ENCODE data around the gene TAP1. TPM values are rescaled to one million over a fixed set of nuclear protein-coding genes. Genes with fewer than 3 reads are reported as not detected.

TAP1 gene
- total RNA-seq, 4 donors from 2014 or later = 27.2 to 45.9 (median 34.4) TPM

DNA sequence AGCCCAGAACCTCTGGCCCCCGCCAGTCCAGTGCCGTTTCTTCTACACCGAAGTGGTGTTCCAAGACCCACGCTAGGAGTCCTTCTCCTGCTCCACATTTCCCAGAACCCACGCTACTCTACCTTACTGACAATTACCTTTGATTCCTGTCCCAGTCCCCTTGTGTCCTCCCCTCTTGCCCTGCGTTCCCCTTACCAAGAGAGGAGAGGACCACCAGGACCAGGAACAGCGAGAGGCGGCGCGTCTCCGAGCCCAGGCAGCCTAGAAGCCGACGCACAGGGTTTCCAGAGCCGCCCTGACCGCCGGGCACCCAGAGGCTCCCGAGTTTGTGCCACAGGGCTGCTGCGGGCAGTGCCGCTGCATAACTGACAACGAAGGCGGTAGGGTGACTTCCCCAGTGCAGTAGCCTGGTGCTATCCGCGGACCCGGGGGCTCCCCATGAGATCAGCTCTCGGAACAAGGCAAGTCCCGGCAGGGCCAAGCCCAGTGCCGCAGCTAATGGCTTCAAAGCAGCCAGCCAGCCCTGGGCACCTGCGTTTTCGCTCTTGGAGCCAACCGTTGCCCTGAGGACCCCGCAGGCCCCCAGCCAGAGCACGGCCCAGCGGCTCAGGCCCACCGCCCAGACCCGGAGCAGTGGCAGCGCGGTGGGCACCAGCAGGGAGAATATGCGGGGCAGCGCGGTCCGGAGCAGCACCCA, 512 bp downstream of the TAP1 start:
- WGBS, 2 donors = 0 to 1% methylated on average over 17 to 29 of the region's 41 CpGs
- no peaks in the 10 kb centered on the region for H3K9me3 ChIP-seq
- no peaks in the 10 kb centered on the region for H3K27me3 ChIP-seq
- peaks cover 0 to 43% (median 16%) of the 10 kb centered on the region in 3 donors for H3K36me3 ChIP-seq
- H3K4me1 ChIP-seq = peaks cover 0 to 47% (median 19%) of the 10 kb centered on the region in 4 donors
- H3K27ac ChIP-seq = peak overlapping the region; percentile 97 to 100 (median 98)
- DNase-seq (ENCODE audit: low spot score in 2 of 2) = peak in 1 of 2 donors; percentile 38
- TF ChIP-seq POLR2A (IDR thresholded peaks at IDR 0.05) = peak in 1 of 2 donors; percentile 6
- TF ChIP-seq EP300 (IDR thresholded peaks at IDR 0.05) = peak in 1 of 2 donors; percentile 3
- TF ChIP-seq CTCF (IDR thresholded peaks at IDR 0.05) = no peak
- peak overlapping the region; percentile 78 to 99 (median 98) for H3K4me3 ChIP-seq

GRCh38 chr6:32852018-32852843, 1.3 kb downstream of the TAP1 start:
- Histone ChIP-seq H3K4me3 (peak overlapping the region; percentile 78 to 99 (median 98)), H3K36me3 (peaks cover 0 to 43% (median 20%) of the 10 kb centered on the region in 3 donors), H3K27ac (peak overlapping the region; percentile 97 to 100 (median 98)), H3K4me1 (peaks cover 0 to 47% (median 19%) of the 10 kb centered on the region in 4 donors), H3K27me3 (no peaks in the 10 kb centered on the region), H3K9me3 (no peaks in the 10 kb centered on the region)
- TF ChIP-seq POLR2A (IDR thresholded peaks at IDR 0.05) (no peak), CTCF (IDR thresholded peaks at IDR 0.05) (no peak), EP300 (IDR thresholded peaks at IDR 0.05) (peak in 1 of 2 donors; percentile 4)
- DNase-seq (ENCODE audit: low spot score in 2 of 2) = peak in 1 of 2 donors; percentile 42
- WGBS, 2 donors = 42 to 49% methylated on average over 22 to 23 of the region's 23 CpGs

GRCh38 chr6:32851025-32851424, 2.5 kb downstream of the TAP1 start:
- no peaks in the 10 kb centered on the region for H3K9me3 ChIP-seq
- no peaks in the 10 kb centered on the region for H3K27me3 ChIP-seq
- H3K4me1 ChIP-seq = peaks cover 0 to 46% (median 21%) of the 10 kb centered on the region in 4 donors
- 84 to 88% methylated on average over 4 of the region's 4 CpGs for WGBS, 2 donors
- H3K27ac ChIP-seq = peak overlapping the region in 3 of 4 donors; percentile 98 to 100 (median 99)
- TF ChIP-seq EP300 (IDR thresholded peaks at IDR 0.05) = no peak
- TF ChIP-seq CTCF (IDR thresholded peaks at IDR 0.05) = no peak
- no peak for TF ChIP-seq POLR2A (IDR thresholded peaks at IDR 0.05)
- no peak overlapping the region for H3K4me3 ChIP-seq
- DNase-seq (ENCODE audit: low spot score in 2 of 2) = no peak
- H3K36me3 ChIP-seq = peaks cover 0 to 52% (median 28%) of the 10 kb centered on the region in 3 donors

DNA sequence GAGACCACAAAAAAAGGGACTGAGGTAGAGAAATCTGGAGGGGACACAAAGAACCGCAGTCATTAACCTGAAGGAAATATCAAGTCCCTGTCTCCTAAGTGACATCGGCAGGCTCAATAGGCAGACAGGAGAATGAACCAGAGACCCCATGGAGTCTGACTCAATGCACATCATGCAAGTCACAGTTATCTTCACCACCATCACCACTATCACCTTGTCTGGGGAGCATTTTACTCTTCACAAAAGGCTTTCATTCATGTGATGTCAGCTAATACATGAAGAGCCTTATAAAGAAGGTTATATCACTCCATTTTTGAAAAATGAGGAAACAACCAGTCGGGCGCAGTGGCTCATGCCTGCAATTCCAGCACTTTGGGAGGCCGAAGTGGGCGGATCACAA, 4.4 kb downstream of the TAP1 start:
- no peak for DNase-seq (ENCODE audit: low spot score in 2 of 2)
- H3K9me3 ChIP-seq = no peaks in the 10 kb centered on the region
- H3K27me3 ChIP-seq = no peaks in the 10 kb centered on the region
- no peak overlapping the region for H3K4me3 ChIP-seq
- WGBS, 2 donors = 77 to 80% methylated on average over 6 of the region's 6 CpGs
- TF ChIP-seq EP300 (IDR thresholded peaks at IDR 0.05) = no peak
- TF ChIP-seq CTCF (IDR thresholded peaks at IDR 0.05) = no peak
- no peak for TF ChIP-seq POLR2A (IDR thresholded peaks at IDR 0.05)
- H3K27ac ChIP-seq = peak overlapping the region in 1 of 4 donors; percentile 16
- H3K4me1 ChIP-seq = peaks cover 0 to 46% (median 20%) of the 10 kb centered on the region in 4 donors
- H3K36me3 ChIP-seq = peaks cover 0 to 60% (median 28%) of the 10 kb centered on the region in 3 donors

All from tibial nerve (tissue), 4 donors.